ENCODE data around the gene ITGAV.

ITGAV gene

GRCh38 chr2:186664385-186665043, 74.7 kb downstream of the ITGAV start:
- no peak for DNase-seq (ENCODE audit: low read depth in 3 of 3, low spot score in 1 of 3)

GRCh38 chr2:186669146-186669545, 79.3 kb downstream of the ITGAV start:
- DNase-seq (ENCODE audit: low read depth in 3 of 3, low spot score in 1 of 3): no peak

- DNase-seq (ENCODE audit: low read depth in 3 of 3, low spot score in 1 of 3): no peak
Measured at GRCh38 chr2:186670831-186671230, 81.0 kb downstream of the ITGAV start.

- DNase-seq (ENCODE audit: low read depth in 3 of 3, low spot score in 1 of 3): no peak
Measured at GRCh38 chr2:186675380-186675779, 85.5 kb downstream of the ITGAV start.

GRCh38 chr2:186683341-186683740, 93.5 kb downstream of the ITGAV start:
- DNase-seq (ENCODE audit: low read depth in 3 of 3, low spot score in 1 of 3): no peak

- no peak for DNase-seq (ENCODE audit: low read depth in 3 of 3, low spot score in 1 of 3)
Measured at GRCh38 chr2:186687807-186688211, 98.0 kb downstream of the ITGAV start.

- no peak for DNase-seq (ENCODE audit: low read depth in 3 of 3, low spot score in 1 of 3)
Measured at GRCh38 chr2:186688813-186689212, 99.0 kb downstream of the ITGAV start.

- DNase-seq (ENCODE audit: low read depth in 3 of 3, low spot score in 1 of 3): no peak
Measured at GRCh38 chr2:186690786-186691185, 100.9 kb downstream of the ITGAV start.

- DNase-seq (ENCODE audit: low read depth in 3 of 3, low spot score in 1 of 3): no peak
Measured at GRCh38 chr2:186691231-186691630, 101.4 kb downstream of the ITGAV start.

GRCh38 chr2:186691900-186692299, 102.0 kb downstream of the ITGAV start:
- DNase-seq (ENCODE audit: low read depth in 3 of 3, low spot score in 1 of 3): no peak

GRCh38 chr2:186693446-186693832, 103.6 kb downstream of the ITGAV start:
- DNase-seq (ENCODE audit: low read depth in 3 of 3, low spot score in 1 of 3): no peak

- no peak for DNase-seq (ENCODE audit: low read depth in 3 of 3, low spot score in 1 of 3)
Measured at GRCh38 chr2:186695081-186695756, 105.4 kb downstream of the ITGAV start.

GRCh38 chr2:186696290-186696689, 106.4 kb downstream of the ITGAV start:
- no peak for DNase-seq (ENCODE audit: low read depth in 3 of 3, low spot score in 1 of 3)

- no peak for DNase-seq (ENCODE audit: low read depth in 3 of 3, low spot score in 1 of 3)
Measured at GRCh38 chr2:186696804-186697203, 106.9 kb downstream of the ITGAV start.

GRCh38 chr2:186697536-186697935, 107.7 kb downstream of the ITGAV start:
- DNase-seq (ENCODE audit: low read depth in 3 of 3, low spot score in 1 of 3): no peak

- no peak for DNase-seq (ENCODE audit: low read depth in 3 of 3, low spot score in 1 of 3)
Measured at GRCh38 chr2:186699742-186700141, 109.9 kb downstream of the ITGAV start.

GRCh38 chr2:186702006-186702405, 112.2 kb downstream of the ITGAV start:
- DNase-seq (ENCODE audit: low read depth in 3 of 3, low spot score in 1 of 3): no peak

GRCh38 chr2:186702501-186702900, 112.6 kb downstream of the ITGAV start:
- no peak for DNase-seq (ENCODE audit: low read depth in 3 of 3, low spot score in 1 of 3)

- no peak for DNase-seq (ENCODE audit: low read depth in 3 of 3, low spot score in 1 of 3)
Measured at GRCh38 chr2:186704897-186705296, 115.0 kb downstream of the ITGAV start.

- no peak for DNase-seq (ENCODE audit: low read depth in 3 of 3, low spot score in 1 of 3)
Measured at GRCh38 chr2:186709529-186710450, 119.9 kb downstream of the ITGAV start.

GRCh38 chr2:186713691-186714090, 123.8 kb downstream of the ITGAV start:
- DNase-seq (ENCODE audit: low read depth in 3 of 3, low spot score in 1 of 3): no peak

GRCh38 chr2:186714611-186715010, 124.8 kb downstream of the ITGAV start:
- DNase-seq (ENCODE audit: low read depth in 3 of 3, low spot score in 1 of 3): no peak

Data from stimulated activated CD4-positive, alpha-beta T cell treated with anti-CD3 and anti-CD28 coated beads, TNF-alpha, amount 100 ng/mL, for 1 hour (primary cell).